GM21529 (cell line): ENCODE measurements around the gene KLHDC4.

ENCODE experiments used
- ATAC-seq: cut with Tn5 transposase; IDR thresholded peaks from one replicate; pipeline ENCODE4 v1.9.1; 2021; ENCODE audit not compliant: unreplicated experiment

Gene KLHDC4

DNA sequence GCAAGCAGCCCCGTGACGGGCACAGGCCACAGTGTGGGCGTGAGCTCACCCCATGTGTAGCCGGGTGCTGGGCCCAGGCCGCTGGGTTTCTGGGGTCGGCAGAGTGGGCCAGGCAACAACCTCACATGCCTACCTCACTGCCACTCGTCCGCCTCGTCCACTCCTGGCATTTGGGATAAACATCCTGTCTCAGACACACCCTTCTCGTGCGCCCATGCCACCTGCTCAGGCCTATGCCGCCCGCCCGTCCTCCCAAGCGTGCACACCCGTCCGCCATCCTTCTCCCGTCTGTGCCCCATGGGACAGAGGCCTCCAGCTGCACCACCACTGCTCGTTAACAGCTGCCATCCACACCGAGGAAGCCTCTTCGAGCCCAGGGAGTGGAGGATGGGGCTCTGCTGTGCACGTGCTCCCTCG, 64.3 kb downstream of the KLHDC4 start:
- no peak for ATAC-seq

DNA sequence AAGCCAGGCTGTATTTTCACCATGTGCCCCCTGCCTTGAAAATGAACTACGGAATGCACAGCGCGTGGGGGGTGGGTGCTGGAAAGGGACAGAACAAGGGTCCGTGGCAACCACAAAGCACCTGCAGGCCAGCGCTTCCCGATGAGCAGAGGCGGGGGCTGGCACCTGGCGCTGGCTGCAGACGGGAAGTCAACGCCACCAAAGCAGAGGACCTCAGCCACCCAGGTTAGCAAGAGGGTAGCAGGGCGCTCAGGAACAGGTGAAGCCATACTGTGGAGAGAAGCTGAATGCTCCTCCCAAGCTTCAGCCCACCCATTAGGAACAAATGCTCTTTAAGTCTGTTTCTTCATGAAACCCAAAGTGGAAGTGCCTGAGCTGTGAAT, 64.7 kb downstream of the KLHDC4 start:
- ATAC-seq, result no peak

GRCh38 chr16:87700406-87701077, 65.2 kb downstream of the KLHDC4 start:
- ATAC-seq, result no peak

- ATAC-seq, result peak; percentile 33
Measured at GRCh38 chr16:87698676-87699199, 67.0 kb downstream of the KLHDC4 start.

DNA sequence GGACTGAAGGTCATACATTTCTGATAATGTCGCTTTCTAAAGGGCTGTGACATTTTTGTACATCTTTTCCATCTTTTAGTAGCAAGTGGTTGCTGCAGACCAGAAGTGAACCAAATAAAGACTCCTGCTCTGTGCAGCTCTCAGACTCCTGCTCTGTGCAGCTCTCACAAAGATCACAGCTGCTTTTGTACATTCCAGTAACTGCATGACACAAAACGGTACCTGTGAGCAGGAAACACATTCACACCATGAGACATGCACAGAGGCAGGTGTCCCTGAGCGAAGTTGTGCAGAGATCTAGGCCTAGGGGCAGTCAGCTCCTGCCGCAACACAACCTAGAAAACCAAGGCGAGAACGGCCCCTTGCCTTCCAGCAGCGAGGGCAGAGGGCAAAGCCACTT, 67.5 kb downstream of the KLHDC4 start:
- peak; percentile 57 for ATAC-seq

DNA sequence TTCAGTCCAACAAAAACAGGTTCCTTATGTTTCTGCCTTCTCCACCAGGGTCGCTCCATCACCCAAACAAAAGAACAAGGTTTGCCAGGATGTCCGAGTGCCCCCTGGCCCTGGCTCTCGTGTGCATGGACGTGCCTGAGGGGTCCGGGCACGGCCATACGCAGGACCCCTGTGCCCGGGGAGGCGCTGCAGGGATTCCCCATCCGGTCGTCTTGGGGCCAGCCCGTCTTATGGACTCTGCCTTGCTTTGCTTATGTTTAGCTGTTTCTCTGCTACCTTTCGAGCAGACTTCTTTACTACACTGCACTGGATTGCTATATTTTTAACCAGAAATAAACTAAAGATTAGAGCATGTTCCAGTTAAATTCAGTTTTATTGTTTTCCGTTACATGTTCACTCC, 68.0 kb downstream of the KLHDC4 start:
- ATAC-seq, result no peak

GRCh38 chr16:87697256-87697655, 68.5 kb downstream of the KLHDC4 start:
- ATAC-seq, result no peak

DNA sequence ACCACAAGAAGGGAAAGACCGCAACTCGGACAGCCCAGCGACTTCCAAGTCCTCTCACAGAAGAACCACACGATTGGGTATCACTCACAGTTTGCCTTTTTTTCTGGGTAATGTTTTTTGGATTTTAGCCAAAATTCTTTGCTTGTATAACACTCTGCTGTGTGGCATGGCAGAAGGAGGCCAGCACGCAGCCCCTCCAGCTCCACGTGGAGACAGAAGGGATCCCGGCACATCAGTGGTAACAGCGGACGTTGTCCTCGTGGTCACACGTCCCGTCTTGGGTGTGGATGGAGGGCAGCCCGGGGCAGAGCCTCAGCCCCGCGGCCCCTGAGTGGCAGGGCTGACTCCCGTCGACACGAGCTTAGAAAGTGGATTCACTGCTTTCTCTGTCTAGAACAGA, 69.1 kb downstream of the KLHDC4 start:
- ATAC-seq, result no peak

DNA sequence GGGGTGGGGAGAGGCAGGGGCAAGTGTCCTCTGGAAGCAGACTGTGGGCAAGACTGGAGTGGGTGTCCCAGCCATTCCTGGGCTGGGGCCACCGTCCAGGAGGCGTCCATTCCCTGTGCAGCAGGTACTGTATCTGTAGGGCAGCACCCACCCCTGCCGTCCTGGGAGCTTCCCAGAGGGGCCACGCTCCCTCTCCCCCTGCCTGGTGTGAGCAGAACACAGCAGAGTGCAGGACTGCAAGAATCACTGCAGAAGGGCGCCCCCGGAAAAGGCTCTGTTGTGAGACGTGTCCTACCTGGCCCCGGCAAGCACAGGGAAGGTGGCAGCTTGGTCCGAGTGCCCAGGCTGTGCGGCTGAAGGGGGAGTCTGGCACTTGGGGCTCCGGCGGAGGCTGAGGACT, 70.3 kb downstream of the KLHDC4 start:
- ATAC-seq, result no peak

GRCh38 chr16:87694441-87695125, 71.2 kb downstream of the KLHDC4 start:
- no peak for ATAC-seq

DNA sequence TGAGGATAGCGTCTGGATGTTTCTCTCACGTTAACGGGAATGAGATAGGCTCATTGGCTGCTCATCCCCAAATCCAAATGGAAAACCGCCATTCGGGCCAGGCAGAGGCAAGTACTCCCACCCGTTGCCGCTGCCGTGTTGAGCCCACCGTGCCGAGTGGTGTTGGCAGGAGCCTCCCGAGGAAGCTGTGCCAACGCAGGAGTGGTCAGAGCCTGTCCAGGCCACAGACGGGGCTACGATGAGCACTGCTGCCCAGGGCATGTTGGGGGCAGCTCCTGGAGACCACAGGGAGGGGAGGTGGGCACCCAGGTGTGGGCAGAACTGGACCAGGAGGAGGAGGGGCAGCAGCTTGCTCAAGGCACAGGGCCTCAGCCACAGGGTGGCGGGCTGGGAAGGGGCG, 72.0 kb downstream of the KLHDC4 start:
- no peak for ATAC-seq

DNA sequence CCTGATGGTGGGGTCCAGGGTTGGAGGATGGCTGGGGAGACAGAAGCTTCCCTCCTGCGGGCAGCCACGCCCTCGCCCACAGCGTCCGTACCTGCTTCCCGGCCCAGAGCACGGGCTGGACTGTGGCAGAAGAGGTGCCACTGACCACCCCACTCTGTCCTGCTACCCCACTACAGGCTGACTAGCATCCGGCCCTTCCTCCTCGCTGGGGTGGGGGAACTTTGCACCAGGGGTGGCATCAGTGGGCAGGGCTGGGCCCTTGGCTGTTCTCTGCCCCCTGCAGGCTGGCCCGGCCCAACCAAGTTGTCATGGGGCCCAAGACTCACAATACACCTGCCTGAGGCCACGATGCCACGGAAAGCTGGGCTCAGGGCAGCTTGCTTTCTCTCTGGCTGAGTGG, 73.0 kb downstream of the KLHDC4 start:
- no peak for ATAC-seq

GRCh38 chr16:87692176-87692575, 73.6 kb downstream of the KLHDC4 start:
- no peak for ATAC-seq

GRCh38 chr16:87691686-87692079, 74.1 kb downstream of the KLHDC4 start:
- no peak for ATAC-seq

GRCh38 chr16:87690911-87691685, 74.7 kb downstream of the KLHDC4 start:
- ATAC-seq, result no peak

- ATAC-seq, result no peak
Measured at GRCh38 chr16:87689956-87690465, 75.8 kb downstream of the KLHDC4 start.

GRCh38 chr16:87688876-87689815, 76.6 kb downstream of the KLHDC4 start:
- ATAC-seq, result no peak

GRCh38 chr16:87687998-87688529, 77.7 kb downstream of the KLHDC4 start:
- ATAC-seq, result no peak

- no peak for ATAC-seq
Measured at GRCh38 chr16:87687126-87687910, 78.5 kb downstream of the KLHDC4 start.
